GM19043 (cell line): ENCODE data around the gene TTLL12.

Source experiments
- ATAC-seq: cut with Tn5 transposase; IDR thresholded peaks from one replicate; pipeline ENCODE4 v1.9.1; 2021; ENCODE audit warnings: low read depth; ENCODE audit not compliant: unreplicated experiment

Gene TTLL12

DNA sequence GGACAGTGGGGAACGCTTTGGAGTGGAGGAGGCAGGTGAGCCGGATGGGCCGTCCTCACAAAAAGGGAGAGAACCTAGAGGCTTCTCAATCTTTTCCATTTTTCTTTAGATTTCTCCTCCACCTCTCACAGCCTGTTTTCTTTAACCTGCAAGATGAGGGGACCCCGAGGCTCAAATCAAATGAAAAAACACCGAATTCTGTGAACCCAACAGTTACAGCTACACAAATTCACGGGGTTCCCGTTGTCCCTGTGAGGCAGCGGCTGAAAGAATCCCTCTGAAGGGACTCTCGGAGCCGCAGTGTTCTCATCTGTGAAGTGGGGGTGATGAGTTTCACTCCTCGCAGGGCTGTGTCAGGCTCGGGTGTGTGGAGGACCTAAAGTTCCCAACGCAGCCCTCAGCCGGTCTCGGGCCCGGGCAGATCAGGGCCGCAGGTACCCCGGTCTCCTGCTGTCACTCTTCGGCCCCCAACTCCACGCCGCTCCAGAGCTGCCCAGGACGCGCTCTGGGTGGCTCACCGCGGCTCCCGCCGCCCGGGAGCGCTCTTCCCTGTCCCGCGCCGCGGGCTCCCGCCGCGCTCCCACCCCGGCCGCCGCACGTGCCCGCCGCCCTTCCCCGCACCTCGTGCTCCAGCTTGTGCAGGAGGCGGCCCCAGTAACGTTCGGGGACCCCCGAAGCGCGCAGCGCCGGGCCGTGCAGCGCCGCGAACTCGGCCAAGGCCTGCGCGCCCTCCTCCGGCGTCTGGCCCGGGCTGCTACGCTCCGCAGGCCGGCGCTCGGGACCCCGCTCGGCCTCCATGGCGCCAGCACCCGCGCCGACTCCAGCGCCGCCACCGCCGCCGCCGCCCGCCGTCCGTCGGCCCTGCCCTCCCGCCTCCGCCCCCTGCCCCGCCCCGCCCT, at the start of gene TTLL12:
Gene TTLL12, minus strand, starts transcription at position 863 of the 899 bp plus-strand sequence. Its CDS starts 65 bp downstream, at position 798.
- no peak for ATAC-seq

- ATAC-seq: no peak
Observed at GRCh38 chr22:43235445-43236409, 48.8 kb upstream of the TTLL12 start.

DNA sequence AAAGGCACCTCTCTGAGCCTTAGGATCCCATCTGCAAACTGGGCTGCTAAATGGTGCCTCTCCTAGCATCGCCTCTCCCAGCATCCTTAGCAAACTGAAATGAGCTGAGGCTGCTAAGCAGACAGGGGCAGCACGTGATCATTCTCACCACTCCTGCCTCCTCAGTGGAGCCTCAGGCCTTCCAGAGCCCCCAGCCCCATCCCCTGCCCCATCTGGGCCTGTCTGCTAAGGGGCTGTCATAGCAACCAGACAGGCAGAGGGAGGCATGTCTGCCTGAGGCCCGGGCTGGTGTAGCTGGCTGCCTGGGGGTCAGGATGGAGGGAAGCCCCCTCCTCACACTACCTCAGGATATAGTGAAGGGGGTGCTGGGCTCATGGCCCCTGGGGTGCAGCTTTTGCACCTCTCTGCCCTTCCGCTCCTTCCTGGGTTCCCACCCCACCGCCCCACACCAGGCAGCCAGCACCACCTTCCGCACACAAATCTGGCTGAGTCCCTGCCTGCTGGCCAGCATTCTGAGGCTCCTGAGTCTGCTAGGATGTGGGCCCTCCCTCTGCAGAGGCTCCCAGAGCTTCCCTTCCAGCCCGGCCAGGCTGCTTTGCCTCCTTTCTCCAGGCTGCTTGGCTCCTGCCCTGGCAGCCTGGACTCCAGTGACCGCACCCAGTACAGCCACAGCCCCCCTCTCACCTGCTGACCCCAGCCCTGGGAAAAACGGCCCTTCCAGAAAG, 47.5 kb upstream of the TTLL12 start:
- no peak for ATAC-seq

GRCh38 chr22:43233529-43233928, 46.6 kb upstream of the TTLL12 start:
- no peak for ATAC-seq

DNA sequence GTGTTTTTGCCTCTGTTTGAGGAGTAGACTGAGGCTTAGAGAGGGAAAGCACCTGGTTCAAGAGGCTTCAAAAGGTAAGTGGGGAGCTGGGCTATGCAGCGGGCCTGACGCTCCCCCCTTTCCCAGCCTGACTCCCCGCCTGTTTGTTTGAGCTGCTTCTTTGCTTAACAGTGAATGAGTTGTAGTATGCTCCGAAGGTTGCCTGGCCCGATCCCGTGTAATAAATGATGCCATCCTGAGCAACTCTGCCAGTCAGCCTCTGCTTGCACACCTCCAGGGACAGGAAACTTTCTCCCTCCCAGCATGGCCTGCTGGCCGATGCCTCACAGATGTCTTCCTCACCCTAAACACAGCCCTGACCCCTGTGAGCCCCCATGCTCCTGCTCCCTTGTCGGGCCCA, 45.5 kb upstream of the TTLL12 start:
- ATAC-seq: no peak

- ATAC-seq: no peak
Observed at GRCh38 chr22:43231724-43232034, 44.7 kb upstream of the TTLL12 start.

DNA sequence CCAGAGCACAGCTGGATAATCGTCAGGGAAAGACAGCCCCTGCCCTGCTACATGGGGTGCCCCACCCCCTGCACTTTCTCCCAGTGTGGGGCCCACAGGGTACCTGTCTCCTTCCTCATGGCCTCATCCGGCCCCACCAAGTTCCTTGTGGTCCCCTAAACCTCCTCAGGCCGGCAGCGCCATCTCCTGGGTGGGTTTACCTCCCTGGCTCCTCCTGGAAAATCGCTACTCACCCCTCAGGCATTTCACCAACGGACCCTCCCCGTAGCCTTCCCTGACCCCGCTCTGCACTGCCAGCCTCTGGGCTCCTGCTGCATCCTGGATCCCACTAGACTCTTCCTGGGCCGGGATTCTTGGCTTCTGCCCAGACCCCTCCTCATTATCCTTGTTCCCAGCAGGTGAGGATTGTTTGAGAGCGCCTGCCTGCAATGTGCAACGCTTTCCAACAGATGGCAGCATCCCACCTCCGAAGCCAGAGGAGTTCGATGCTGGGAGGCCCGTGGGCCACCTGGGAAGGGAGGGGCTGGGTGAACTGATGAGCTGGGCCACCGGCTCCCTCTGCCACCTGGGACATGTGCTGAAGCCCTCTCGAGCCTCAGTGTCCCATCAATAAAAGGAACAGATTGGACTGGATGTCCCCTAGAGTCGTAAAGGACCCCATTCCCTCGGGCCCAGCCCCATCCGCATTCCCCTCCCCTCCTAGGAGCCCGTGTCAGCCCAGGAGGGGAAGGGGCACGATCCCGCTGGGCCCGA, 44.2 kb upstream of the TTLL12 start:
- ATAC-seq: no peak

GRCh38 chr22:43230571-43230970, 43.6 kb upstream of the TTLL12 start:
- no peak for ATAC-seq

DNA sequence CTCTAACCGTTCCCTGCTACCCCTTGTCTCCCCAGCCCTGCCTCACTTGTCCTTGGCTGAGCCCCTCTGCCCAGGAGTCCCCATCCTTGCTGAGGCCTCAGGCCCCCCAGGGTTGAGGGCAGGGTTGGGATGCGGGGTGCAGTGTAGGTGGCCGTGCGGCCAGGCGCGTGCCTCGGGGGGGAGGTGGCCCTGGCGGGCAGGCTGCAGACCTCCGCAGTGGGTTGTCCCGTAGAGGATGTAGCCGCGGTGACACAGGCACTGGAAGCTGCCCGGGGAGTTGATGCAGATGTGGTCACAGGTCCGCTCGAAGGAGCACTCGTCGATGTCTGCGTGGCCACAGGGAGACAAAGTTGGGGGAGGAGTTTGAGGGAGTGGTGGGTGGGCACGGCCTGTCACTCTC, 41.9 kb upstream of the TTLL12 start:
- ATAC-seq: no peak

- no peak for ATAC-seq
Observed at GRCh38 chr22:43228330-43228729, 41.4 kb upstream of the TTLL12 start.

- ATAC-seq: no peak
Observed at GRCh38 chr22:43227239-43227630, 40.3 kb upstream of the TTLL12 start.

DNA sequence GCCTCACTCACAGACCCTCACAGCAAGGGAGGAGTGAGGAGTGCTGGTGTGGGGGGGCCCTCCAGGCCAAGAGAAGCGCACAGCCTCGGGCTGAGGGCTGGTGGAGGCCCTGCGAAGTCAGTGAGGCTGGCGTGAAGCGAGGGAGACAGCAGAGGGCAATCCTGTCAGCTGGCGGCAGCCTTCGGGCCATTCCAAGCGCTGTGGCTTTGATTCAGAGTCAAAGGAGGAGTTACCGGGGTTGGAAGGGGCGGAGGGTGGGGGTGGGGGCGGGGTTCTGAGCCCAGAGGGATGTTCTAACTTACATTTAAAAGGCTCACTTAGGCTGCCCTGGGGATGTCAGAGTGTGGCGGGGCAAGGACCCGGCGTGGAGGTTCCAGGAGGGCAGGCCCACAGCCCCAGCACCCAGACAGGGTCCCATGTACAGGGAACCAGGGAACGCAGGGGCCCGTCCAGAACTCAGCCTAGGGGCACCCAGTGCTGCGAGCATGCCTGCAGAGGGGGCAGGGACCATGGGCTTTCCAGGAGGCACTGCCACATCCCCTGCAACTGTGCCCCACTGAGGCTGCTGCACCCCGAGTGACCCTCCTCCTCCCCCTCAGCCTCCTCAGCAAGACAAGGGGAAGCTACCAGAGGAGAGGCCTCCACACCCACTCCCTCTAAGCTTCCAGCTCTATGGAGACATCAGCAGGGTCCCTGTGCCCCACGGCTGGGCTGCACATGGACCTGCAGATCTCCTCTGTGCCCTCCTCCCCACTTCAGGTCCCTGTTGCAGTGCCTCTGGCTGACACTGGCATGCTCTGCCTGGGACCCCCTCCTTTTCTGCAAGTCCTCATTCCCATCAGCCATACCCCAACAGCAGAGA, 39.7 kb upstream of the TTLL12 start:
- no peak for ATAC-seq

- no peak for ATAC-seq
Observed at GRCh38 chr22:43225609-43226008, 38.7 kb upstream of the TTLL12 start.

DNA sequence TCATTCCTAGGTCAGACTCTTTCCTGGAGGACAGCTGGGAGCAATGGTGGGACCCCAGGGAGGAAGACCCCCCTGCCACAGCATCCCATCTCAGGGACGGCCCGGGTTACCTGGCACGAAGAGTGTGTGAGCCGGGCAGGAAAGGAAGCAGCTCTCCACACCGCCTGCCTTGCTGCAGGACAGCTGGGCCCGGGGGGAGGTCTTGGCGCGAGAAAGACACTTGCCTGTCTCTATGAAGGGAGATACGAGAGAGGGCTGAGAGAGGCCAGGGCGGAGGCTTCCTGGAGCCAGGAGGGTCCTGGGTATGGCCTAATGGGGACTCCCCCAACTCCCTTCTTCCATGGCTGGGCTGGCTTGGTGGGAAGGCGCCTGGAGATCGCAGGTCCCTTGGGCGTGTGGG, 36.1 kb upstream of the TTLL12 start:
- ATAC-seq: no peak

DNA sequence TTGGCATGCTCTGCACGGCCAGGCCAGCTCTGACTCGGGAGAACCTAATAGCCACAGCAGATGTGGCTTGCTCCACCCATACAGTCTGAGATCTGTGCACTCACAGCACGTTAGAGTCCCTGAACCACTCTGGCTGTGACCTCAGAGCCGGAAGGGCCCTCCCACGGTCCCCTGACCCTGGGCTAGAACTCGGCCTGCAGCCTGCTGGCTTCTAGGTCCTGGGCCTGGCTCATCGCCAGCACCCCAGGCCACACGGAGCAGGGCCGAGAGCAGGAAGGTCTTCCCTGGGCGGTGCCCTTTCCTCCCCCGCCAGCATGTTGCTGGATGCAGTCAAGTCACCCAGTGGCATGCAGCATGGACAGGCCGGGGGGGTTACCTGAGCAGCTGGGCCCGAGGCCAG, 35.3 kb upstream of the TTLL12 start:
- ATAC-seq: no peak

DNA sequence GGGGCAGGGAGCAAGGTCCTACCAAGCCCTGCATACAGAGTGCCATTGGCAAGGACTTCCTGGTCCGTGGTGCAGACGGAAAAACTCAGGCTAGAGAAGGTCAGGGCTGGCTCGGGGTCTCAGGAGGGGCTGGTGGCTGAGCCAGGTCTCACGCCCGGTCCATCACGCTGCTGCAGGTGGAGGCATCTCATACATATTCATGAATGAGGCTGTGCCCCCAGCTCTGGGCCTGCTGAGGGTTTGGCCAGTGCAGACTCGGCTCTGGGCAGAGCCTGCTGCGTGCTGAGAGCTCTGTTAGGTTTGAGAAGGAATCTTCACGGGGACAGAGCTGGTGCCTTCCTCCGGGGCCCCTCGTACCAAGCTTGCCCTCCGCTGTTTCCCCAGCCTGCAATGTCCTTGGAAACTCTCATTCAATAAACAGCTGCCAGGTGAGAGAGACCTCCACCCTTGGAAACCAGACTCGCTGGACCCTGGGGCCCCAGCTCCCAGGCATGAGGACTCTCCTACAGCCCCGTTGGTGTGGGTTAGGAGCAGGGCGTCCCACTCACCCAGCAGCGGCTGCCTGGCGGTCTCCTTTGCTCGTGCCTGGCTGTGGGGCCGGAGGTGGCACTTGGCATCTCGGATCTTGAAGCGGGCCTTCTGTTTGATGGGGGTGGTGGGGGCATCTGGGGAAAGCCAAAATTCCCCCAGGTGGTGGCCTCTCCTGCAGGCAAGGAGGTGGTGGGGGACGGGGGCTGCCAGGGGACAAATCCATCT, 33.9 kb upstream of the TTLL12 start:
- no peak for ATAC-seq

DNA sequence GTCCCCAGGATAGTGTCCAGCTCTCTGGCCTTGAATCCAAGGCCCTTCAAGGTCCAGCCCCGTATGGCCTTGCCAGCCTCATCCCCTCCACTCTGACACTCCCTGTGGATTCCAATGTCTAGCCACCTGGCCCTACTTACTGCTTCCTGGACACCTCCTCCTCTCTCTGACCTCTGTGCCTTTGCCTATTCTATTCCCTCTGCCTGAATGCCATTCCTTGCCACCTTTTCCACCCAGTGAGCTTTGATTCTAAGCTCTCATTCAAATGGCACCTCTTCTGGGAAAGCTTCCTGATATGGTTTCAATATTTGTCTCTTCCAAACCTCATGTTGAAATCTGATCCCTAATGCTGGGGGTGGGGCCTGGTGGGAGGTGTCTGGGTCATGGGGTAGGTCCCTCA, 31.9 kb upstream of the TTLL12 start:
- ATAC-seq: no peak

DNA sequence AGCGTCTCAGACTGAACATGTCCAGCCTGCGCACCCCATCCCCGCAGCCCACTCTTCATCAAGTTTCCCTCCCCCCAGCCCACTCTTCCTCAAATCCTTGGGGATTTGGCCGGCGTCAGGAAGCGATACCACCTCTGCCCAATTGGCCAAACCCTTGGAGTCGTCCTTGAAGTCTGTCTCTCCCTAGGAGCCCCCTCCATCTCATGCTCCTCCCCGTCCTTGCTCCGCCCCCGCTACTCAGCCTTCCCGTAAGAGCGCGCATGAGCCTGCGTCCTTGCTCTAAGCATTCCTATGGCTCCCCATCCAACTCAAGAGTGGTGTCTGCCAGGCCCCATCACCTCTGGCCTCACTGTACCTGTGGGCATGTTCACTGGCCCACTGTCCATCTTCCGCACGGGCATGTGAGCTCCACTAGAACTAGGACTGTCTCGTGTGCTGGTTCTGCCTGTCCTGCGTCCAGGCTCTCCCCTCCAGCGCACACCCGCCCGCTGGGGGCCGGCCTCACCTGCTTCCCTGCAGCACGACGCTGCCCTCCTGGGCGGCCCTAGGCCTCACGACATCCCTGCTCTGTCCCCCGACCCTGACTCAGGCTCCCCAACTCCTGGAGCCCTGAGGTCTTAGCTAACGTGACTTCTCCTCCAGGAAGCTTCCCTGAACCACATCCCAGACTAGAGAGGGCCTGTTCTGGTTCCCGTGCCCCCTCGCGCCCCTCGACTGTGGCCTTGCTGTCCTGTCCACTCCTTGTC, 30.5 kb upstream of the TTLL12 start:
- no peak for ATAC-seq
